HFF-Myc (cell line): ENCODE measurements around the gene CREB1.
"Not testable (repeated sequence)": the region's sequence is repeated elsewhere in the genome, so short reads cannot be mapped to it uniquely, and the experiment has no call there.

Source experiments
- DNase-seq: peaks from one replicate; pipeline ENCODE4 v3.0.0-alpha.2; 2011; ENCODE audit warnings: low read depth; ENCODE audit errors: extremely low read depth
- H3K4me3 ChIP-seq: replicated peaks from 2 replicates; pipeline ENCODE4 v1.5.1; 2011; ENCODE audit warnings: low read depth, mild to moderate bottlenecking, control low read depth, low read length
- TF ChIP-seq, protein P1 (sequence below): IDR thresholded peaks from 2 replicates; pipeline ENCODE4 v1.5.1; 2012; ENCODE audit warnings: mild to moderate bottlenecking, low read depth, low read length, control low read depth; ENCODE audit errors: missing control alignments

Gene CREB1

GRCh38 chr2:207629553-207629952 is 99.8 kb downstream of the CREB1 start:
- H3K4me3 ChIP-seq, result no peak overlapping the region
- DNase-seq, result no peak
- TF ChIP-seq, protein P1, sequence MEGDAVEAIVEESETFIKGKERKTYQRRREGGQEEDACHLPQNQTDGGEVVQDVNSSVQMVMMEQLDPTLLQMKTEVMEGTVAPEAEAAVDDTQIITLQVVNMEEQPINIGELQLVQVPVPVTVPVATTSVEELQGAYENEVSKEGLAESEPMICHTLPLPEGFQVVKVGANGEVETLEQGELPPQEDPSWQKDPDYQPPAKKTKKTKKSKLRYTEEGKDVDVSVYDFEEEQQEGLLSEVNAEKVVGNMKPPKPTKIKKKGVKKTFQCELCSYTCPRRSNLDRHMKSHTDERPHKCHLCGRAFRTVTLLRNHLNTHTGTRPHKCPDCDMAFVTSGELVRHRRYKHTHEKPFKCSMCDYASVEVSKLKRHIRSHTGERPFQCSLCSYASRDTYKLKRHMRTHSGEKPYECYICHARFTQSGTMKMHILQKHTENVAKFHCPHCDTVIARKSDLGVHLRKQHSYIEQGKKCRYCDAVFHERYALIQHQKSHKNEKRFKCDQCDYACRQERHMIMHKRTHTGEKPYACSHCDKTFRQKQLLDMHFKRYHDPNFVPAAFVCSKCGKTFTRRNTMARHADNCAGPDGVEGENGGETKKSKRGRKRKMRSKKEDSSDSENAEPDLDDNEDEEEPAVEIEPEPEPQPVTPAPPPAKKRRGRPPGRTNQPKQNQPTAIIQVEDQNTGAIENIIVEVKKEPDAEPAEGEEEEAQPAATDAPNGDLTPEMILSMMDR, result no peak

DNA sequence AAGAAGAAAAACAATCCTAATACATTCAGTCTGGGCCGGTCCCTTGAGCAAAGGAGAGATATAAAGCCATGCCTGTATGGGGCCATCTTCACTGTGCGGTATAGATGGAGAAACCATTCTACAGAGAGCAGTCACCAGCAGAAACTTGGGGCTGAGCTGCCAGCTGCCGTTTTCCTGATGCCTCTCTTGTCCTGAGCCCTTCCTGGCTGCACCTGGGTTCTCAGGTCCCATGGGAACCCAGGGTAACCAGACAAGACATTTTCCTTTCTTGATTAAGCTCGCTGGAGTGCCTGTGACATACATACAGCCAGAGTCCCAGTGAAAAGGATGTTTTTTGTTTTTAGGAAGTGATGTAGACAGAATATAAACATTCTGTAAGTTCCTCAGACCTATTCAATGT is 100.7 kb downstream of the CREB1 start:
- no peak for DNase-seq
- no peak overlapping the region for H3K4me3 ChIP-seq
- TF ChIP-seq, protein P1, result no peak

GRCh38 chr2:207632575-207633493 is 103.1 kb downstream of the CREB1 start:
- TF ChIP-seq, protein P1, result no peak
- no peak for DNase-seq
- no peak overlapping the region for H3K4me3 ChIP-seq

DNA sequence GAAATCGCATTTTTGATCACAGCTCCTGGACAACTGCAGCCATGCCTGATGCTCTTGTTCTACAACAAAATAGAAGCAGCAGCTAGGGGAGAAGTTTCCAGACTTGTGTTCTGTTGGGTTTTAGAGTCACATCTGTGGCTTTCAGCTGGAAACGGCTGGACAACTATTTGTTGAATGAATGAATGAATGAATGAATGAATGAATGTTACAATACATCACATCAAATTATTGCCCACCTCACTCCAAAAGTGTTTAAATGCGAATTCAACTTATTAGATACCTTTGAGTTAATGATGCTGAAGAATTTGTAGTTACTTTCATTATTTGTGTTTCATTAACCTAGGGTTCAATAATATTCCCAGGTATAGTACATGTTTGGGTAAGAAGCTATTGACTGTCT is 103.9 kb downstream of the CREB1 start:
- H3K4me3 ChIP-seq, result no peak overlapping the region
- TF ChIP-seq, protein P1, result no peak
- DNase-seq, result no peak

DNA sequence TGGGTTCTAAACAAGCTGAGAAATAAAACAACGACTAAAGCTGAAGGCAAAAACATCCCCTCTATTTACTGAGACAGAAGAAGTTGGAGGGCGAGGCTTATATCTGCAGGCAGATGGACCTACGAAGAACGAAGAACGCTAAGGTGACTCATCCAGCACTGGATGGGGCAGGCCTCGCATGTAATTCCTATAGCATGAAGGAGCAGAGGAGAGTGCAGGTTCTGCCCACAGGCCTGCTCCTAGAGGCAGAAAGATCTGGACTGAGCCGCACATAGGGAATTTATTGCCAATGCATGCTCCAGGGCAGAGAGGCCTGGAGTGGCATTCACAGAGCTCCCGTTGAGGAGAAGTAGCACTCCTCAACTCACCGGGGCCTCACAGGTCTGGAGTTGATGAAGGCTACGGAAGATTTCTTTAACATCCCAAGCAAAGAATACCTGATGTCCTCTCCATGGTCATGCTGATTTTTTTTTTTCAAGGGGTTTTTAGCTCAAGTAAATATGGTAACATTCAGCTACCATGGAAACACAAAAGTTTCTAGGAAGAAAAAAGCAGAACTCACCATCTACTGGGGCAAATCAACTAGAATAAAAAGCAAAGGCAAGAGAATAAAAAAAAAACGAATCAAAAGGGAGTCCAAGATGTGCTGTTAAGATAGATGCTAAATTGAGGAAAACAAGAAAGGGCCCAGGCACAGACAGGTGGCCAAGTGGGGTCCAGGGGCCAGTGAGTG is 105.9 kb downstream of the CREB1 start:
- DNase-seq, result no peak
- no peak overlapping the region for H3K4me3 ChIP-seq
- TF ChIP-seq, protein P1, result no peak

DNA sequence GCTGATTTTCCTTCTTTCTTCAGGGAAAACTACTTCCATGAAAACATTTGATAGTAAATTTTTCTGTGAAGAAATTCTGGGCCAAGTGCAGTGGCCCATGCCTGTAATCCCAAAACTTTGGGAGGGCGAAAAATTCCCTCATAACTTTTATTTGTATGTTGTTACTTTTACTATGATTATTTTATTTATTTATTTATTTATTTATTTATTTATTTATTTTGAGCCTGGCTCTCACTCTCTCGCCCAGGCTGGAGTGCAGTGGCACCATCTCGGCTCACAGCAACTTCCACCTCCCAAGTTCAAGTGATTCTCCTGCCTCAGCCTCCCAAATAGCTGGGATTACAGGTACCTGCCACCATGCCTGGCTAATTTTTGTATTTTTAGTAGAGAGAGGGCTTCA is 109.5 kb downstream of the CREB1 start:
- not testable (repeated sequence) for DNase-seq, H3K4me3 ChIP-seq

- no peak for DNase-seq
- no peak overlapping the region for H3K4me3 ChIP-seq
- TF ChIP-seq, protein P1, result no peak
These were observed 110.4 kb downstream of the CREB1 start for GRCh38 chr2:207640160-207640559.
